HG02943 (cell line): Measurements from ENCODE around the gene INO80B.
"Not testable (repeated sequence)": the region's sequence is repeated elsewhere in the genome, so short reads cannot be mapped to it uniquely, and the experiment has no call there.

Experiments used
- ATAC-seq: cut with Tn5 transposase; IDR thresholded peaks from one replicate; pipeline ENCODE4 v1.9.1; 2021; ENCODE audit warnings: mild to moderate bottlenecking, low read depth, moderate library complexity; ENCODE audit not compliant: unreplicated experiment

Gene INO80B

DNA sequence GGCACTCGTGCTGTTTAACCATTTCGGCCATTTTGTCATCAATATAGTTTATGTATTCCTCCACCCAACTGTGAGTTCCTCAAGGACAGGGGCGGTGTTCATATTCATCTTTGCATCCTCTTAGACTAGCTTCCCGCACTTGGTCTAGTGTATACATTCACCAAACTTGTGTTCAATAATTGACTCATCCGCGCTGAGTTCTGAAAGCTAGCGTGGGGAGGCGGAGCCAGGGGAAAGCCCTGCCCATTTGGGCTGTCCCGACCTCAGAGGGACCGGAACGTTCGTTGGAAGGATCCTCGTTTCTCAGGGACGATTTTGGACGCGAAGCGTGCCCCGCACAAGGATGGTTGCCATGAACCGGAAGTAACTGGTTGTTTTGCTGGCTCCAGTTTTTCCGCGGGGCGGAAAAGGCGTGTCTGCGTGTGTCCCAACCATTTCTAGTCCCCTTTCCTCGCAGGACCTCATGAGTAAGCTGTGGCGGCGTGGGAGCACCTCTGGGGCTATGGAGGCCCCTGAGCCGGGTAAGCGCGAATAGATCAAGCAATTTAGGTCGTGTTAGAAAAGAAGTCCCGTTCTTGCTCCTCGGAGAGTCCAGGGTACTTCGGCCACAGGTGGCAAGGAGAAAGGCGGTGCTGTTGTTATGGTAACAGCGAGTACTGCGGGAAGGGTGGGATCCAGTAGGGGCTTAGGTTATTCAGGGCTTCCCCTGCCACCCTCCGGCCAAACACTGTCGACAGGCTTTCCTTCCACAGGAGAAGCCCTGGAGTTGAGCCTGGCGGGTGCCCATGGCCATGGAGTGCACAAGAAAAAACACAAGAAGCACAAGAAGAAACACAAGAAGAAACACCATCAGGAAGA lies at the start of gene INO80B:
INO80B (plus strand) TSS at position 434 of the 858 bp plus-strand sequence; CDS start at position 464, 30 bp downstream.
- ATAC-seq = peak; percentile 39

DNA sequence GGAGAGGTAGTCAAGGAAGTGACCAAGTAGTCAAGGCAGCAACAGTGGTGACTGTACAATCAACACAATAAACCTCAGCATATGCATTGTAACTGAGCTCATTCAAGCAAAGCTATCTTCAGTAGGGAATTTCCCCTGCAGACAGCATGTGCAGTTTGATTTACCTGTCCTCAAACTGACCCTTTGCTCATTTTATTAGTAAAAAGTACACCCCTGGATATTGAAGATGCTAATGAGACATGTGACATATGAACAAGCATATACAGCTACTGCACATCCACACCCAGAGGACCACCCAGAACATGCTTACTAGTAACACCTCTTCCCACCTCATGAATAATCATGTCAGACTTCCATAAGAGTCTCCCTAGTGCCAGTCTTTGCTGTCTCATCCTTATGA lies 48.9 kb upstream of the INO80B start:
- no peak for ATAC-seq

- ATAC-seq = no peak
Observed at GRCh38 chr2:74407682-74408081, 47.2 kb upstream of the INO80B start.

- ATAC-seq = no peak
Observed at GRCh38 chr2:74413001-74413698, 41.7 kb upstream of the INO80B start.

DNA sequence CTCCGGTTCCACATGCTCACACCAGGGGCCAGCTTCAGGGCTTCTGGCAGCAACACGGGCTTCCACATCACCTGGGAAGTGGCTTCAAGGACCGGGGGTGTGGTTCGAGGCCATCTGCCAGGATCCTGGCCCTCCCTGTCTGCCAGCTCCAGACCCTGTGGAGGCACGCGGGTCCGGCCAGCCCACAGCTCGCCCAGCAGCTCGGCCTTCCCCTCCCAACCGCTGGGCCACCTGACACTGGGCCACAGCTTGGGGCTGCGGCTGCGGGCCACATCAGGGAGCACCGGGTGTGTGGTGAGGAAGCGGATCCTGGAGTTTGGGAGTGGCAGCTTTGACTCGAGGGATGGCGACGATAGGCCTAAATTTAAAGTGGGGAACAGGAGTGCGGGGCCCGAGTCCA lies 40.4 kb upstream of the INO80B start:
- ATAC-seq = no peak

GRCh38 chr2:74414881-74415761 lies 39.8 kb upstream of the INO80B start:
- peak; percentile 47 for ATAC-seq

DNA sequence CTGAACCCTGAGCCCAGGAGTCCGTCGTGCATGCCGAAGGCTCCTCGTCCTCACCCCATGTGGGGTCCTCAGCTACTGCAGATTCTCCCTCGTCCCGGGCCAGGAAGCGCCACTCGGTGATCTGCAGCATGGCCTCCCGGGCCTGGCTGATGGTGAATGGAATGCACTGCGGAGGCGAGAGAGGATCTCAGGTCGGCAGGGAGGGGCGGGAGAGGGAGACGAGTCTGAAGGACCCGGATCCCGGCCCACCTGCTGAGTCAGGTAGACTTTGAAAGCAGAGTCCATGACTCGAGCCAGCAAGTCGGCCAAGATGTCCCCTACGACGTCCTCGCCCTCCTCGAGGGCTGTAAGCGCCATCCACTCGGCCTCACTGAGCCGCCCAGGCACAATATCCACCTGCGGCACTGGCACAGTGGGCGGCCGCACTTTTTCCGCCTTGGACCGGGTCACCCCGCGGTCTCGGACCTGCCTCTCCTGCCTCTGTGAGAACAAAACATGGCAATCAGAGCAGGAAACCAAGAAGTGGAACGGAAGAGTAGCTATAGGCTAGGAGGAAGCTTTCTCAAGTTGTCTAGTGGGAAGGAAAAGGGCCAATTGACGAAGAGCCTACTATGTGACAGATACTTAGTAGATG lies 39.0 kb upstream of the INO80B start:
- no peak for ATAC-seq

DNA sequence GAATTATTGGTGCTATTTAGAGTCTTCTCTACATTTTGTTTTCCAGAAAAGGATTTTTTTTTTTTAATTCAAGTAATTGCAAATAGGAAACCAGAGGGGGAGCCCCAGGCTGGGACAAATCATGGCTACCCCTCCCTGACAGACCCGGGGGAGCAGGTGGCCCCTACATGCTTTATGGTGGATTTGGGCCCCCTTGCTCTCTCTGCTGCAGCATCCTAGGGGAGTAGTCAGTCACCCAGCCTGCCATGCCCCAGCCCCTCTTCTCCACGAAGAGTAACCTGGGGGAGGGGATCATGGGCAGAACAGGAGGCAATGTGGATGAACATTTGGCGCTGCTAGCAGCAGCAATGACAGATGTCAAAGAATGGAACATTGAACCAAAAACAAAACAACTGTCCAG lies 38.1 kb upstream of the INO80B start:
- ATAC-seq = no peak

DNA sequence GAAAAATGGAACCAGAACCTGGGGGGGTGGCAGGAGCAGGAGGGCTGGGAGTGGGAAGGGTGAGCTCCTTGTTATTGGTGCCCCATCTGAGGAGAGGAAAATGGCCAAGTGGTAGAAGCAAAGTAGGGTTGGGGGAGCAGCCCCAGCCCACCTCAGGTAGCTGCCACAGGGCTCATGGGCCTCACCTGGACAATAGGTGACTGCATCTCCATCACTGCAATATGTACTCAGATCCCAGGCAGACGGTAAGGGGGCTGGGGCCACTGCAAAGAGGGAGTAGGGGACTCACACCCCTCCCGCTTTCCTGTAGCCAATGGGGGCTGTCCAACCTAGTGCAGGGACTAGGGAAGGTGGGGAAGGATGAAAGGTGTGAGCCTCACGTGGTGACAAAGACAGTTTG lies 37.7 kb upstream of the INO80B start:
- no peak for ATAC-seq

GRCh38 chr2:74417763-74418162 lies 37.1 kb upstream of the INO80B start:
- no peak for ATAC-seq

GRCh38 chr2:74418312-74418711 lies 36.6 kb upstream of the INO80B start:
- ATAC-seq = no peak

GRCh38 chr2:74419345-74419744 lies 35.5 kb upstream of the INO80B start:
- no peak for ATAC-seq

DNA sequence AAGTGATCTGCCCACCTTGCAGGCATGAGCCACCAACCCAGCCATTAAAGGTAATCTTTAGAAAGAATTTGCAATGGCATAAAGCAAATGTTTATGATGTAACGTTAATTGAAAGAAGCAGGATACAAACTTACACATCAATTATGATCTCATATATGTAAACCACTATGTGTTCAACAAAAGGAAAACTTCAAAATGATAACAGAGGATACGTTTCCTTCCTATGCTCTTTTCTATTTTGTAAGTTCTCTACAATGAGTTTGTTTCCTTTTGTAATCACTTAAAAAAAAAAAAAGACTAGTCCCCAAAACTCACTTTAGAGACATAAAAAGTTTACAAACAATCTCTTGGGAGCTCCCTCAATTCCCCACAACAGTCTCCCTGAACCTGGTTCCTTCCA lies 34.9 kb upstream of the INO80B start:
- no peak for ATAC-seq

- ATAC-seq = not testable (repeated sequence)
Observed at GRCh38 chr2:74420443-74421103, 34.3 kb upstream of the INO80B start.

DNA sequence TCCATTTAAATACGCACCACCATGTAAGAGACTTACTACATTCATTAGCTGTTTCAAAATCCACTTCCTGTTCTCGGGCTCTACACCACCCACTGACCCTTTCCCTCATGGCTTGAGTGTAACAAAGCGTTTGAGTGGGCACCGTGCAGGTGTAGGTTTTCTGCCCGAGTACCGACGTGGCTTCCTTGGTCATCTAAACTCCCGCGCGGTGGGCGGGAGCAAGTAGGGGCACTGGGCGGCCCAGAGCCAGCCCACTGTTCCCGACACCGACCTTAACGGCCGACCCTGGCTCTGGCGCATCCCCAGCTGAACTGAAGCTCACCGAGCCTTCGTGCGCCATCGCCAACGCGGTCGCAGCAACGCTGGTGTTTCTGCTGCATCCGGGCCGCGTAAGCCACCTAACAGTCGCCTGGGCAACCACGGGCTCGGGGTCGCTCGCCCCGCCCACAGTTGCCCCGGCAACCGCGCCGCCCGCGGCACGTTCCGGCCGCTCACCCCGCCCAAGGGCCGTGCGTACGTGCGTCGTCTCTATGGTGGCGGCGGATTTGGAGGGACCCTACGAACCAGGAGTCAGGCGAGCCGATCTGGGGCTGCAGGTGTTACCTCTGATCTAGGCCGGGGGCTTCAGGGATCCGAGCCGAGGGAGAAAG lies 33.5 kb upstream of the INO80B start, which contains the start of the genes C2orf81 and WDR54:
C2orf81 (minus strand) TSS at position 399 of the 650 bp plus-strand sequence; CDS start at position 340, 59 bp downstream.
WDR54 (plus strand) TSS at position 510 of the 650 bp plus-strand sequence. CDS start 424 bp downstream, outside the sequence.
- ATAC-seq = peak; percentile 80

GRCh38 chr2:74423231-74424095 lies 31.4 kb upstream of the INO80B start:
- no peak for ATAC-seq

- ATAC-seq = no peak
Observed at GRCh38 chr2:74424139-74424992, 30.5 kb upstream of the INO80B start.
